Smooth muscle cell (in vitro differentiated cells): ENCODE data around the gene DLG2. TPM values are rescaled to one million over a fixed set of nuclear protein-coding genes. Genes with fewer than 3 reads are reported as not detected.

ENCODE experiments used
- DNase-seq: peaks from one replicate; lab custom pipeline; 2025; ENCODE audit not compliant: unreplicated experiment; lab: John Stamatoyannopoulos, UW
- H2AFZ ChIP-seq: fragments of 200-600 bp; sonication (generic); 2 replicates; pipeline ENCODE4 v1.6.0; 2016; ENCODE audit warnings: antibody characterized with exemption, low read depth, mild to moderate bottlenecking
- H3F3A ChIP-seq: fragments of 200-600 bp; sonication (generic); 2 replicates; pipeline ENCODE4 v1.6.0; 2017; ENCODE audit warnings: antibody characterized with exemption, low read depth
- H3K27ac ChIP-seq: fragments of 200-600 bp; sonication (generic); 2 replicates; pipeline ENCODE4 v1.5.1; 2016; ENCODE audit warnings: low read depth, mild to moderate bottlenecking
- H3K27me3 ChIP-seq: fragments of 200-600 bp; sonication (generic); 2 replicates; pipeline ENCODE4 v1.6.1; 2016; ENCODE audit warnings: low read depth, mild to moderate bottlenecking
- H3K36me3 ChIP-seq: fragments of 200-600 bp; sonication (generic); 2 replicates; pipeline ENCODE4 v1.5.1; 2016; ENCODE audit warnings: low read depth
- H3K4me1 ChIP-seq: fragments of 200-600 bp; sonication (generic); 2 replicates; pipeline ENCODE4 v1.5.1; 2016; ENCODE audit warnings: low read depth
- H3K4me2 ChIP-seq: fragments of 200-600 bp; sonication (generic); 2 replicates; pipeline ENCODE4 v1.6.0; 2016; ENCODE audit warnings: mild to moderate bottlenecking
- H3K4me3 ChIP-seq: fragments of 200-600 bp; sonication (generic); 2 replicates; pipeline ENCODE4 v1.5.1; 2016; ENCODE audit warnings: mild to moderate bottlenecking
- H3K79me2 ChIP-seq: fragments of 200-600 bp; sonication (generic); 2 replicates; pipeline ENCODE4 v1.6.0; 2016; ENCODE audit warnings: low read depth, mild to moderate bottlenecking
- H3K9ac ChIP-seq: fragments of 200-600 bp; sonication (generic); 2 replicates; pipeline ENCODE4 v1.6.0; 2016; ENCODE audit warnings: low read depth
- H3K9me3 ChIP-seq: fragments of 200-600 bp; sonication (generic); replicated peaks from 2 replicates; pipeline ENCODE4 v1.5.1; 2016; ENCODE audit warnings: low read depth
- H4K20me1 ChIP-seq: fragments of 200-600 bp; sonication (generic); 2 replicates; pipeline ENCODE4 v1.6.0; 2016; ENCODE audit warnings: low read depth
- WGBS: methylation state at CpG from one replicate; pipeline ENCODE4 v1.1.7; 2016; ENCODE audit warnings: low lambda C conversion rate; 5-methylcytosine and 5-hydroxymethylcytosine counted together
- polyA plus RNA-seq: library from polyadenylated mRNA; unstranded; fragments of >200 nt; fragmentation: Nextera tagmentation; extraction: Ambion mirVana; gene quantifications from 2 replicates; pipeline ENCODE4 v1.2.1, GENCODE V29; 2016
- total RNA-seq: library from RNA; depleted of rRNA; stranded (reverse); fragments of >200 nt; gene quantifications from 2 replicates; pipeline ENCODE4 v1.2.3, GENCODE V29; 2014
- TF ChIP-seq, protein P1 (sequence below): fragments of 200-600 bp; sonication (generic); IDR thresholded peaks from 2 replicates; pipeline ENCODE4 v1.5.1; 2017; ENCODE audit warnings: borderline replicate concordance, mild to moderate bottlenecking, antibody characterized with exemption; ENCODE audit not compliant: insufficient read depth, poor library complexity, severe bottlenecking

The DLG2 gene
- total and polyA plus RNA-seq, 2 experiments from 2014 or later, result 0.74 to 1.1 TPM

DNA sequence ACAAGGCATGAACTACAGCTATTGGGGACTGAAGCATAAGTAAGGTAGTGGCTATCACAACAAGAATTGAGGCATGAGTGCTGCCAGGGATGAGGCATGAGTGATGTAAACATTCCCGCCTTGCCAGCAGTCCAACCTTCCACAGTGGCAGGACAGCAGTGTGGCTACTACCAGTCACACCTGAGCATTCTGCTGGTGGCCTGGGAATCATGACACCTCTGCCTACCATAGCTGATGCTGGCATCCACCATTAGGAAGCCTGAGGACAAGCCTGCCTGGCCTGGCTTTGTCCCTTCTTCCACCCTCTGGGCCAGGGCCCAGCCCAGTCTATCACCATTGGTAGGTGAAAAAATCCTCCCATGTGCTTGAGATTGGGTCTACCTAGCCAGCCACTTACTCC, 1628.2 kb downstream of the DLG2 start:
- no peaks in the 10 kb centered on the region for H3K36me3 ChIP-seq
- TF ChIP-seq, protein P1, sequence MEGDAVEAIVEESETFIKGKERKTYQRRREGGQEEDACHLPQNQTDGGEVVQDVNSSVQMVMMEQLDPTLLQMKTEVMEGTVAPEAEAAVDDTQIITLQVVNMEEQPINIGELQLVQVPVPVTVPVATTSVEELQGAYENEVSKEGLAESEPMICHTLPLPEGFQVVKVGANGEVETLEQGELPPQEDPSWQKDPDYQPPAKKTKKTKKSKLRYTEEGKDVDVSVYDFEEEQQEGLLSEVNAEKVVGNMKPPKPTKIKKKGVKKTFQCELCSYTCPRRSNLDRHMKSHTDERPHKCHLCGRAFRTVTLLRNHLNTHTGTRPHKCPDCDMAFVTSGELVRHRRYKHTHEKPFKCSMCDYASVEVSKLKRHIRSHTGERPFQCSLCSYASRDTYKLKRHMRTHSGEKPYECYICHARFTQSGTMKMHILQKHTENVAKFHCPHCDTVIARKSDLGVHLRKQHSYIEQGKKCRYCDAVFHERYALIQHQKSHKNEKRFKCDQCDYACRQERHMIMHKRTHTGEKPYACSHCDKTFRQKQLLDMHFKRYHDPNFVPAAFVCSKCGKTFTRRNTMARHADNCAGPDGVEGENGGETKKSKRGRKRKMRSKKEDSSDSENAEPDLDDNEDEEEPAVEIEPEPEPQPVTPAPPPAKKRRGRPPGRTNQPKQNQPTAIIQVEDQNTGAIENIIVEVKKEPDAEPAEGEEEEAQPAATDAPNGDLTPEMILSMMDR, result no peak
- no peak overlapping the region for H2AFZ ChIP-seq
- no peak overlapping the region for H3K4me2 ChIP-seq
- no peak overlapping the region for H3K27ac ChIP-seq
- H3F3A ChIP-seq, result no peaks in the 10 kb centered on the region
- H3K79me2 ChIP-seq, result no peaks in the 10 kb centered on the region
- H3K27me3 ChIP-seq, result no peaks in the 10 kb centered on the region
- no peak overlapping the region for H3K4me3 ChIP-seq
- H4K20me1 ChIP-seq, result no peaks in the 10 kb centered on the region
- no peak for DNase-seq
- WGBS, result 94% methylated on average over 1 of the region's 1 CpG
- peaks cover 15% of the 10 kb centered on the region for H3K9me3 ChIP-seq
- H3K9ac ChIP-seq, result no peak overlapping the region
- H3K4me1 ChIP-seq, result no peaks in the 10 kb centered on the region

DNA sequence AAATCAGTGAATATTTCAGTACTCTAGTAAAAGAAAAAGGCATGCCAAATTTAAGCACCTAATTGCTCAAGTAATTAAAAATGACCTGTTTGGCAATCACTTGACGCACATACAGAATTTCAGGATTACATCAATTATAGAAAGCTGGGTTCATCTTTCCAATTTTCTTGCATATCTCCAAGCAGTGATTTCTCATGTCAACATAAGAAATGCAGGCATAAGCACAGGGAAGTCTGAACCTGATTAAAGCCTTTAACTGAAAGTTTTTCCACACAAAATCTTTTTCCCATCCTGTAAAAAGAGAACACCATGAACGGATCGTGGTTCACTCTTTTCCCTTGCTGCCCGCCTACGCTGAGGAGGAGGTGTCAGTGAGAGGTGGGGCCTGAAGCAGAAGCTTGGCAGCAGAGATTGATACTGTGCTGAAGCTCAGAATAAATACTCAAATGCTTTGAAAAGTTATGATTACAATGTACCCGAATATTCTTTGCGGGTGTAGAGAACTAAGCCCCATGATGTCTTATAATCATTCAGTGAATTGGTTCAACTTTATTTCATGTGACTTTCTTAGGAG, 1636.9 kb downstream of the DLG2 start:
- Histone ChIP-seq H3K4me3 (no peak overlapping the region), H3K9ac (no peak overlapping the region), H3F3A (no peaks in the 10 kb centered on the region), H3K79me2 (no peaks in the 10 kb centered on the region), H3K36me3 (no peaks in the 10 kb centered on the region), H3K4me2 (no peak overlapping the region), H3K4me1 (no peaks in the 10 kb centered on the region), H4K20me1 (no peaks in the 10 kb centered on the region), H3K27ac (no peak overlapping the region), H3K9me3 (no peaks in the 10 kb centered on the region), H2AFZ (no peak overlapping the region), H3K27me3 (peaks cover 4% of the 10 kb centered on the region)
- 77% methylated on average over 7 of the region's 7 CpGs for WGBS
- no peak for DNase-seq
- TF ChIP-seq, protein P1, result no peak

DNA sequence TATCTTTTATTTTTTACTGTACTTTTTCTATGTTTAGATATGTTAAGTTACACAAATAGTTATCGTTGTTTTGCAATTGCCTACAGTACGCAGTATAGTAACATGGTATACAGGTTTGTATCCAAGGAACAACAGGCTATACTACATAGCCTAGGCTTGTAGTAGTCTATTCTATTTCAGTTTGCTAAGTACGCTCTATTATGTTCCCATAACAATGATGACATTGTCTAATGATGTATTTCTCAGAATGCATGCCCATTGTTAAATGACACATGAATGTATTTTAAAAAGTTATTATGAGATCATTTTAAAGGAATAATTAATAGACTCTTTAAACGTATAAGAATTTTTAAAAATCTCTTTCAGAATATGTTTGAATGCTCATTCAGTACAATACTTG, 1644.3 kb downstream of the DLG2 start:
- DNase-seq, result no peak
- no peaks in the 10 kb centered on the region for H3K36me3 ChIP-seq
- no peaks in the 10 kb centered on the region for H3K79me2 ChIP-seq
- TF ChIP-seq, protein P1, result no peak
- 94% methylated on average over 4 of the region's 4 CpGs for WGBS
- H4K20me1 ChIP-seq, result no peaks in the 10 kb centered on the region
- no peak overlapping the region for H3K4me2 ChIP-seq
- no peaks in the 10 kb centered on the region for H3F3A ChIP-seq
- no peaks in the 10 kb centered on the region for H3K27me3 ChIP-seq
- H3K9ac ChIP-seq, result no peak overlapping the region
- no peak overlapping the region for H2AFZ ChIP-seq
- no peaks in the 10 kb centered on the region for H3K9me3 ChIP-seq
- H3K27ac ChIP-seq, result no peak overlapping the region
- no peaks in the 10 kb centered on the region for H3K4me1 ChIP-seq
- no peak overlapping the region for H3K4me3 ChIP-seq

DNA sequence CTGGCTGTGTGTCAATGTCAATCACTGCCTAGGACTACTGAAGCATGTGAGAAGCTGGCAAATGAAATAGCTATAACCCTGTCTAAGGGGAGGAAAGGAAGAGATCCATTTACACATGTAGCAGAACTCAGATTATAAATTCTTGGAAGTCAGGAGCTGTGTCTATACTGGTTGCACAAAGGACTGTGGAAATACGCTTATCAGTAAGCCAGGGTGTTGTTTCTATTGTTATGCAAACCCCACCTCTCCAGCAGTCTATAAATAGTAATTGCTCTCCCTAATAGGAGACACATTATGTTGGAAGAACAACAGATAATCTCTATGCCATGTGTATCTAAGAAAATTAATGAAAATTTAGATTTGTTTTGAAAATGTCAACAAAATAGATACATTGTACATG, 1647.6 kb downstream of the DLG2 start:
- Histone ChIP-seq H3K9ac (no peak overlapping the region), H3K9me3 (no peaks in the 10 kb centered on the region), H3K36me3 (no peaks in the 10 kb centered on the region), H3K27me3 (peaks cover 10% of the 10 kb centered on the region), H3K27ac (no peak overlapping the region), H4K20me1 (no peaks in the 10 kb centered on the region), H3K4me3 (no peak overlapping the region), H3K4me1 (no peaks in the 10 kb centered on the region), H3K79me2 (no peaks in the 10 kb centered on the region), H3K4me2 (no peak overlapping the region), H2AFZ (no peak overlapping the region), H3F3A (no peaks in the 10 kb centered on the region)
- WGBS, result 89% methylated on average over 1 of the region's 1 CpG
- no peak for DNase-seq
- TF ChIP-seq, protein P1, result no peak
